MG63 (cell line): ENCODE measurements around the gene PROM1. TPM values are rescaled to one million over a fixed set of nuclear protein-coding genes. Genes with fewer than 3 reads are reported as not detected.

Source experiments
- DNase-seq: peaks from one replicate; pipeline ENCODE4 v3.0.0-alpha.2; 2020
- H3K27me3 ChIP-seq: fragments of 250-450 bp; sonication (Bioruptor Pico); 2 replicates; pipeline ENCODE4 v1.5.1; 2020; ENCODE audit warnings: mild to moderate bottlenecking, moderate library complexity
- H3K36me3 ChIP-seq: fragments of 250-450 bp; sonication (Bioruptor Pico); 2 replicates; pipeline ENCODE4 v1.5.1; 2020; ENCODE audit warnings: mild to moderate bottlenecking, moderate library complexity
- H3K4me3 ChIP-seq: fragments of 250-450 bp; sonication (Bioruptor Pico); 2 replicates; pipeline ENCODE4 v1.5.1; 2020; ENCODE audit warnings: mild to moderate bottlenecking, moderate library complexity
- H3K9me3 ChIP-seq: fragments of 250-450 bp; sonication (Bioruptor Pico); 2 replicates; pipeline ENCODE4 v1.5.1; 2020; ENCODE audit warnings: mild to moderate bottlenecking, moderate library complexity
- total RNA-seq: library from RNA; depleted of rRNA; stranded (reverse); fragments of >200 nt; shearing (Covaris generic); gene quantifications from 2 replicates; pipeline ENCODE4 v1.2.3, GENCODE V29; 2014; ENCODE audit warnings: low replicate concordance; rRNA removed

PROM1 gene, protein sequence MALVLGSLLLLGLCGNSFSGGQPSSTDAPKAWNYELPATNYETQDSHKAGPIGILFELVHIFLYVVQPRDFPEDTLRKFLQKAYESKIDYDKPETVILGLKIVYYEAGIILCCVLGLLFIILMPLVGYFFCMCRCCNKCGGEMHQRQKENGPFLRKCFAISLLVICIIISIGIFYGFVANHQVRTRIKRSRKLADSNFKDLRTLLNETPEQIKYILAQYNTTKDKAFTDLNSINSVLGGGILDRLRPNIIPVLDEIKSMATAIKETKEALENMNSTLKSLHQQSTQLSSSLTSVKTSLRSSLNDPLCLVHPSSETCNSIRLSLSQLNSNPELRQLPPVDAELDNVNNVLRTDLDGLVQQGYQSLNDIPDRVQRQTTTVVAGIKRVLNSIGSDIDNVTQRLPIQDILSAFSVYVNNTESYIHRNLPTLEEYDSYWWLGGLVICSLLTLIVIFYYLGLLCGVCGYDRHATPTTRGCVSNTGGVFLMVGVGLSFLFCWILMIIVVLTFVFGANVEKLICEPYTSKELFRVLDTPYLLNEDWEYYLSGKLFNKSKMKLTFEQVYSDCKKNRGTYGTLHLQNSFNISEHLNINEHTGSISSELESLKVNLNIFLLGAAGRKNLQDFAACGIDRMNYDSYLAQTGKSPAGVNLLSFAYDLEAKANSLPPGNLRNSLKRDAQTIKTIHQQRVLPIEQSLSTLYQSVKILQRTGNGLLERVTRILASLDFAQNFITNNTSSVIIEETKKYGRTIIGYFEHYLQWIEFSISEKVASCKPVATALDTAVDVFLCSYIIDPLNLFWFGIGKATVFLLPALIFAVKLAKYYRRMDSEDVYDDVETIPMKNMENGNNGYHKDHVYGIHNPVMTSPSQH
- not detected in 2 replicates for total RNA-seq

DNA sequence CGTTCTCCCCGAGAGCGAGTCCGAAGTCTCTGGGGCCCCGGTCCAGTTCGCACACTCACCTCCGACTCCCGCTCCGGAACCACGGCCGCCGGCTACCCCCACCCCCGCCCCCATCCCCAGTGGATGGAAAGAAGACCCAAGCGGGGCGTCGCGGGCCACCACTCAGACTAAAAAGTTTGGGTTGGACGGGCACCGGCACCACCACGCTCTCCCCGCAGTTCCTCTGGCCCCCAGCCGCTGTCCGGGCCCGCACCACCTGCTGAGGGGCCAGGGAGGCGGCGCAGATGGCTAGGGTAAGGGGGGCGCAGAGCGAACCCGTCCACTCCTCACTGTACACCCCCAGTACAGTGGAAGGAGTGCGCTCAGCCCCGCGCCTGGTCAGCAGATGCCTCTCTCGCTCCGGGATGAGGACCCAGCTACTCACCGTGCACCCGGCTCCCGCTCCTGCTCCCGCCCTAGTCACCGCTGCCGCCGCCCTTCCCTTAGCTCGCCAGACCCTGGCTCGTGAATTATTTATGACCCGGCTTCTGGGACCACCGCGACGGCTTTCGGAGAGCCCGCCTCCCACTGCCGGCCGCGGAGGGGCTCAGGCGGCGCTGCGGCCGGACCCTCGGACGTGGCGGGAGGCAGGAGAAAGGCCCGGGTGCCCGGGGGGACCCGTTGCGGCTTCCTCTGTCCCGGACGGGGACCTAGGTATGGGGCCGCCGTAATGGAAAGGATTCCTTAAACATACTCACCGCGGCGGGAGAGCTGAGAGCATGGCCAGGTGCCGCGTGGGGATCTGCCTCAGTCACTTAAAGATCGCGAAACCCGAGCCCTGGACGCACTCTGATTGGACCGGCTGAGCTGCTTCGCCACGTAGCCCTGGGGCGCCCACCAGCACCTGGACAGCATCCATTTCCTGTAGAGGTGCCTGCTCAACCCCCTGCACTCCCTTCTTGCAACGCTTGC lies at the start of gene PROM1:
Gene PROM1, minus strand, starts transcription at position 783 of the 951 bp plus-strand sequence. CDS start 8,117 bp downstream, outside the sequence.
- H3K4me3 ChIP-seq: peak within 1 kb of the TSS; percentile 25
- peaks cover 42% of the 10 kb centered on the region for H3K27me3 ChIP-seq
- no peaks in the 10 kb centered on the region for H3K9me3 ChIP-seq
- H3K36me3 ChIP-seq: no peaks in the 10 kb centered on the region
- DNase-seq: peak; percentile 3

DNA sequence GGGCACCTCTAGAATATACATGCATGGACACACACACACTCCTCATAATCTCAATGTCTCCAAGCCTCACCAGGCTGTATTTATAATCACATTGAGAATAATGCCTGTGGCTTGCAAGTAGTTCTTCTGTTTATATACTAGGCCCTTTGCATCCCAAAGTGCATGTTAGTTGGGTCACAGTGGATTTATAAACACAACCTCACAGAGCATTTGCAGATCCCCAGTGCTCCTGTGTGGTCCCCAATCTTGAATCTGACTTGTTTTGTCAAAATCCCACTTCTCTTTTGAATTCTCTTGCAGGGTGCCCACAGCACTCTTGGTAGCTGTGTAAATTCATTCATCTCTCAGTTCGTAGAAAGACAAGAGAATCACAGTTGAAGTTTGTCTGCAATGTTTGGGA lies 49.6 kb upstream of the PROM1 start:
- no peak overlapping the region for H3K4me3 ChIP-seq
- H3K9me3 ChIP-seq: no peaks in the 10 kb centered on the region
- DNase-seq: no peak
- no peaks in the 10 kb centered on the region for H3K36me3 ChIP-seq
- H3K27me3 ChIP-seq: no peaks in the 10 kb centered on the region

DNA sequence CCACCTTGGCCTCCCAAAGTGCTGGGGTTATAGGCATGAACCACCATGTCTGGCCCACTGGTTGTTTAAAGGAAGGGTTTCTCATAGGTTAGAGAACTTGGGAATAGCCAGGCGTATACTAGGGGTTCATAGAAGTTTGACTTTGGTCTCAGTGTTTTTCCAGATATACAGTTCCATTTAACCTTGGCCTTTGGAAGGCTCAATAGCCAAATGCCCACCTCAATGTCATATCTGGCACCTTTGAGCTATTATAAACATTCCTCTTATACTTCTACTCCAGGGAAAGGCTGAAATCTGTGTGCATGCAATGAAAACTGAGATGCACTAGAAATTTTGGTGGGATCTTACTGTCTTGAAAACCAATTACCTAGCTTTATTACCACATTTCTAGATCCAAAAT lies 47.5 kb upstream of the PROM1 start:
- no peak overlapping the region for H3K4me3 ChIP-seq
- H3K9me3 ChIP-seq: no peaks in the 10 kb centered on the region
- no peak for DNase-seq
- H3K36me3 ChIP-seq: no peaks in the 10 kb centered on the region
- H3K27me3 ChIP-seq: no peaks in the 10 kb centered on the region

DNA sequence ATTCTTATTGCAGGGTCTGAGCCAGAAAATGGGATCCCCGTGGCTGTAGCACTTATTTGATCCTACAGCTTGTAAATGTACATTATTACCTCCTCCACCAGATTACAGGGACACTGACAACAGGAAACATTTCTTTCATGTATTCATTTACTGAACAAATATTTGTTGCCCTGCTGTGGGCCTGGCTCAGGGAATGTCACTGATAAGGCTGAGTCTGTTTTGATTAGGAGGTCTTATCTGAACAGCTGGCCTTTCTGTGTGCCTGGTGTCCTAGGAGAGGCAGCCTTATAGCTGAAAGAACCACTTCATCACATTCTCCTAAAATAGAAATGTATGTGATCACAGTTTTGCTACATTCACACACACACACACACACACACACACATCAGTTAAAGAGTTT lies 45.5 kb upstream of the PROM1 start:
- H3K36me3 ChIP-seq: no peaks in the 10 kb centered on the region
- no peak for DNase-seq
- no peaks in the 10 kb centered on the region for H3K9me3 ChIP-seq
- no peak overlapping the region for H3K4me3 ChIP-seq
- no peaks in the 10 kb centered on the region for H3K27me3 ChIP-seq

DNA sequence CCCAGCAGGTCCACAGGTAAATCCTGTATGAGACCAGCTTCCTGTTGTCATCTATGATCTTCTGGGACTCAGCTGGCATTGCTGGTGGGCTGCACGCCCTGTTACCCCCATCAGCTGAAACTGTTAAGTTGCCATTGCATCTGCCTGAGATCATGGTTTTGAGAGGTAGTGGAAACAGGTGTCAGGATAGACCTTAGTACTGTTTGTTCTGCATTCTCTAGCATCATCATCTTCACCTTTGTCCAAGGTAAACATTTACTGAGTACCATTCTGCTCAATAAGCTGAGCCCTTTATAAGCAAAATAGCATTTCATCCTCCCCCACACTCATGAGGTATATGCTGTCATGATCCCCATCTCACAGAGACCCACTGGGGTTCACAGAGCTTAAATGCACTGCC lies 42.9 kb upstream of the PROM1 start:
- no peak for DNase-seq
- Histone ChIP-seq H3K4me3 (no peak overlapping the region), H3K9me3 (no peaks in the 10 kb centered on the region), H3K36me3 (no peaks in the 10 kb centered on the region), H3K27me3 (no peaks in the 10 kb centered on the region)

DNA sequence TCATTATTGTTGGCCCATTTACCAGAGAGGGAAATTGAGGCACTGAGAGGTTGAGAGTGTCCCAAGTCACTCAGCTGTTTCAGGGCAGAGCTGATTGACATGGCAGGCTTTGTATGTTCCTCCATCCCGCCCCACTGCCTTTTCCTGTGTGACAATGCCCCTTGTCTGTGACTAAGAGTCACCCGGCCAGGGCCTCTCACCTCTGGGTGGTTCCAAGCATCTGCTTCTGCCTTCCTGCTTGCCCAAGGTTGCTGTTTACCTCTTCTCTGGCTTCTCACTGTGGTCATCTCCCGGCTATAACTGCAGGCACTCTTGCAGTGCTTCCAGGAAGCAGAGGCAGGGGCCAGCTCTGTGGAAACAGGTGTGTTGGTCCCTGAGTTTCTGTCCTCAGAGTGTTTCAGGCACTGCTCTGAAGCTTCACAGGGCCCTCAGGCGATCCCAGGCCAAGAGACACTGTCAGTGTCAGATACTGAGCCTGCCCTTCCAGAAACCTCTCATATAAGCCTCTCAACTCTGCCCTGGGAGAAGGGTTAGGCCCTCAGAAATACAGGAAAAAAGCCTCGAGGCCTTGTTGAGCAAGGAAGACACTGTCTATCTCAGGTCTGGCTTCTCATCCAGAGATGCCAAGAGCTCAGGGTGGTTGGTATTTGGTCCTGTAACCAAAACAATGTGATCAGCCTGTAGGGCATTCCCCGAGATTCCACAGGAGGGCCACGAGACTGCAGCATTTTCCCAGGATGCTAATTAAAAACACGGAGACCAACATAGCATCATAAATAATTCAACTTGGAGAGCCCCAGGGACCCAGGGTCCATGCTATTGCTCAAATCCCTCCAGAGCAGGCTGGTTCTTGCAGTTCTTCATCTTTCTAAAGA lies 42.0 kb upstream of the PROM1 start:
- Histone ChIP-seq H3K36me3 (no peaks in the 10 kb centered on the region), H3K9me3 (no peaks in the 10 kb centered on the region), H3K27me3 (no peaks in the 10 kb centered on the region), H3K4me3 (no peak overlapping the region)
- DNase-seq: no peak

DNA sequence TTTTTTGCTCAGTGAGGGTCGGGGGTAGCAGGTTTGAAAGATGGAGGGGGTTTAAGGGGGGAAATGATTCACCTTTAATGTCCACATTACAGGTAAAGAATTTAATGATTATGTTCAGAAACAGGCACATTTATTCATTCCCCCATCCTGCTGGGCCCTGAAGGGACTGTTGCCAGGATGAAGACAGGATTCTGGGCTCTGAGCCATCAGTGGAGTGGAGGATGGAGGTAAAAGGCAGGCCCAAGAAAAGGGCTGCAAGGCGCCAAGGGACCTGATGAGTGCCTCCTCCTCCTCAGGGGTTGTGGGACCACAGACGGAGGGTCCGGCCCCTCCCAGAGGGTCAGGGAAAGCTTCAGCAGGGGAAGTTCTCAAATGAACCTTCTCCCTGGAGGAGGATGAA lies 40.4 kb upstream of the PROM1 start:
- no peak overlapping the region for H3K4me3 ChIP-seq
- peak; percentile 2 for DNase-seq
- H3K36me3 ChIP-seq: no peaks in the 10 kb centered on the region
- H3K27me3 ChIP-seq: no peaks in the 10 kb centered on the region
- H3K9me3 ChIP-seq: no peaks in the 10 kb centered on the region

DNA sequence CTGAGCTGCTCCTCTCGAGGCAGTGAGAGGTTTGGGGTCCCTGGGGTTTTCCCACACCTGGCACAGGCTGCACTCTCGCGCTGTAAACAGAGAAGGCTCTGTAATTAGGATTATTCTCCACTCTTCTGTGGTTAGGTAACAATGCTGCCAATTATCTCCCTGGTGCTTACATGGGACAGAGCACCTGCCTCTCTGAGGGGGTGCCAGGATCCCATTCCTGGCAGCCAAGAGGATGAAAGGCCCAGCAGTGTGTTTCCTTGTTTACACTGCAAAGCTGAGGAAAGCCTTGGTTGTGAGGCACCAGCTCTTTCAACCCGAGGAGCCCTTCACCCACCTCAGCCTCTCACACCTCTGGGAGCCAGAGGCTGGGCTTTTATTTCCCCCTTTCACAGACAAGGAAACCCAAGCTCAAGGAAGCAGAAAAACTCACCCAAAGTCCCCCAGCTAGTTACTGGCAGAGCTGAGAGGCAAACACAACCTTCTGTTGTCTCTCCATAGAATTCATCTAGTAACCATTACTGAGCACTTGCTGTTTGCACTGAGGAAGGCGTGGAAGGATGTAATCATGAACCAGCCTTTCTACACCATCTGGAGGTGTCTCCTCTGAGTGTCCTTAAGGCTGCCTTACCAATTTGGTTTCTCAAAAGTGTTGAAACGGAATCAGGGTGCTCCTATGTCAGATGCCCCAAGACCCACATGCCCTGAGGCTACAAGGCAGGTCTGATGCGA lies 39.7 kb upstream of the PROM1 start:
- no peak for DNase-seq
- H3K9me3 ChIP-seq: no peaks in the 10 kb centered on the region
- no peaks in the 10 kb centered on the region for H3K27me3 ChIP-seq

DNA sequence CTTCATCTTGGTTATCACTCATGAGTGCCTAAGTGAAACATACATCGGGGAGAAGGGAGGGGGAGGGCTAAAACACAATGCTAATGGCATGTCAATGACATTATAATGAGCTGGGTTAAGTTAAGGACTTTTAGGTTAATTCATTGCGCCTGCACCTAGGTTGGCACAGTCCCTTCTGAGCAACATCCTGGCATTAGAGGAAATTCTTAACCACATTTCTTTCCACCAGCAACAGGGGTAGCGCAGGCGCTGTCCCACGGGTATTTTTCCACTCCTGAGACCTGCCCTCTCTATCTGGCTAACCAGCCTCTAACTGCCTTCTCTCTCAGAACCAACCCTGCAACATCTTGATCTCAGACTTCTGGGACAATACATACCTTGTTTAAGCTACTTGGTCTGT lies 39.0 kb upstream of the PROM1 start:
- Histone ChIP-seq H3K4me3 (no peak overlapping the region), H3K27me3 (no peaks in the 10 kb centered on the region), H3K36me3 (no peaks in the 10 kb centered on the region), H3K9me3 (no peaks in the 10 kb centered on the region)
- DNase-seq: no peak

More for the DNA sequence above, 39.7 kb upstream of the PROM1 start:
- H3K36me3 ChIP-seq: no peaks in the 10 kb centered on the region
- H3K4me3 ChIP-seq: no peak overlapping the region

DNA sequence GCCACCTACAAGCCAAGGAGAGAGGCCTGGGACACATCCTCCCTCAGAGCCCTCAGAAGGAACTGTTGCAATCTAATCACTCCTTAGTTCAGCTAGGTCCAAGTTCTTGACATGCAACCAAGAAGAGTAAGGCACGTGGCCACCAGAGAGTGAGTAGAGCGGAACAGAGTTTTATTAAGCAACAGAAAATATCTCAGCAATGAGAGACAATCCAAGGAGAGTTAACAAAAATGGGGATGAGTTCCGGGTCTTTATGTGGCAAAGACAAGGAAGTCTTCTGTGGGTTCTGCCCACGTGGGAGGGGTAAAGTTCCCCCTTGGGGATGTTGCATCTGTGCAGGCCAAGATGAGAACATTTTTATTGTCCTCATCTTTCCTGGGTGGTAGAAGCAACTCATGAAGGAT lies 38.5 kb upstream of the PROM1 start:
- H3K27me3 ChIP-seq: no peaks in the 10 kb centered on the region
- no peaks in the 10 kb centered on the region for H3K9me3 ChIP-seq
- no peak for DNase-seq
- no peaks in the 10 kb centered on the region for H3K36me3 ChIP-seq
- H3K4me3 ChIP-seq: no peak overlapping the region

DNA sequence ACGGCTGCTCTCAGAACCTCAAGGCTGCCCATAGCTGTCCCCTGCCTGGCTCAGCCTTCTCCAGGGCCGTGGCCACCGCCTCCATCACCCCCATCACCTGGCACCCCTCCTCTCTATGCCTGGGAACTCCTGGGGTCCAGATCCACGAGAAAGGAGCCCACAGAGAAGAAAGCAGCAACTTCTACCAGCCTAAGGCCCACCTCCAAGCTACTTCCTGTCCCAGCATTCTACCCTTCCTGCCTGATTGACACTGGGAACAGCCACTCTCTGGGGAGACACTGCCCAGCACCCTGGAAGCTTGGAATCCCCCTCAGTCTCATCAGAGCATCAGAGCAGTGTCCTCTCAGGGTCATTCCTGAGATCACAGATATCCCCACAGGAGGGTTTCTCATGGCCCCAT lies 36.9 kb upstream of the PROM1 start:
- Histone ChIP-seq H3K4me3 (no peak overlapping the region), H3K36me3 (no peaks in the 10 kb centered on the region), H3K9me3 (no peaks in the 10 kb centered on the region), H3K27me3 (no peaks in the 10 kb centered on the region)
- peak; percentile 24 for DNase-seq

DNA sequence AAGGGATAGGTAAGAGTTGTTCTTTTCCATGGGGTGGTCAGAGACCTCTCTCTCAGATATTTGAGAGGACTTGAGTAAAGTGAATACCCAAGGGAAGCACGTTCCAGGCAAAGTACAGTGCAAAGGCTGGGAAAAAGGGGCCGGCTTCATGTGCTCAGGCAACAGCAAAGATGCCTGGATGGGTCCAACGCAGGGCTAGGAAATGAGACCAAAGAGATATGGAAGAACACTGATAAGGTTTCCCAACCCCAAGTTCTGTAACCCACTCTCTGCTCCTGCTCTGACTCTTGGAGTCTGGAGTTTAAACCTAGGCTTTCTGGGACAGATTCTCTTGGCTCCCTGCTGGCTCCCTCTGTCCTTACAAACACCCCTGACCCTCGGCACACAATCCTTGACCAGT lies 36.2 kb upstream of the PROM1 start:
- DNase-seq: no peak
- Histone ChIP-seq H3K36me3 (no peaks in the 10 kb centered on the region), H3K9me3 (no peaks in the 10 kb centered on the region), H3K4me3 (no peak overlapping the region), H3K27me3 (no peaks in the 10 kb centered on the region)

DNA sequence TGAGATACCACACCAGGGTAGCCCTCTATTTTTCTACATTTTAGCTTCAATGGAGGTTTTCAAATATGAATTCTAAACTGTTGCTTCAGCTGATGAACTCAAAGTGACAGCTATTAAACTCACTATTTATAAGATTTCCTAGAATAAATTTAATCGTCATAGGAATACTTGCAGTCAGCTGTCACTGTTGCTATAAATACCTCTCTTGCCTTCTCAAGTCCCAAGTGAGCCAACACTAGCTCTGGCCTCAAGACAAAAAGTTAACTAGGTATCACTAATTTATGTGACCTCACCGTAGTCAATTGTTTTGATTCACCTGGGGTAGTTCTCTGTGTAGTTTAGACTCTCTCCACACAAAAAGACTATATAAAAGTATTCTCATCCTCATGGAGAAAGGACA lies 34.3 kb upstream of the PROM1 start:
- Histone ChIP-seq H3K36me3 (no peaks in the 10 kb centered on the region), H3K27me3 (no peaks in the 10 kb centered on the region), H3K4me3 (no peak overlapping the region), H3K9me3 (no peaks in the 10 kb centered on the region)
- DNase-seq: no peak

DNA sequence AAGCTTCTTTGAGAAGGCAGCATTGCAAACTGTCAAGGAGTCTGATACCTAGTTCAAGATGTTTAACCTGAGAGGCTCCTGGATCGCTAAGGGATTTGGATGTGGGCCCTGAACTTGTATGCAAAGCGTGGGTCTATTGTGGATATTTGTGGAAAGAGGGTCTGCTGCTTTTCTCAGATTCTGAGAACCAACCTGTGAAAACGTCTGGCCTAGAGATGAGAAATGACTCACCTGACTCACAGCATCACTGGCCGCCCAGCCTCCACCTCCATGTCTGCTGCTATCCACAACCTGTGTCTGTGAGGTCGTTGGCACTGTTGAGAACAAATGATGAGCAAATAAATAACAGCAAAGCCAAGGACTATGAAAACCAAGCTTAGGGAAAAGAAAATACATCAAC lies 33.3 kb upstream of the PROM1 start:
- H3K4me3 ChIP-seq: no peak overlapping the region
- no peak for DNase-seq
- no peaks in the 10 kb centered on the region for H3K27me3 ChIP-seq
- H3K36me3 ChIP-seq: no peaks in the 10 kb centered on the region
- H3K9me3 ChIP-seq: no peaks in the 10 kb centered on the region

DNA sequence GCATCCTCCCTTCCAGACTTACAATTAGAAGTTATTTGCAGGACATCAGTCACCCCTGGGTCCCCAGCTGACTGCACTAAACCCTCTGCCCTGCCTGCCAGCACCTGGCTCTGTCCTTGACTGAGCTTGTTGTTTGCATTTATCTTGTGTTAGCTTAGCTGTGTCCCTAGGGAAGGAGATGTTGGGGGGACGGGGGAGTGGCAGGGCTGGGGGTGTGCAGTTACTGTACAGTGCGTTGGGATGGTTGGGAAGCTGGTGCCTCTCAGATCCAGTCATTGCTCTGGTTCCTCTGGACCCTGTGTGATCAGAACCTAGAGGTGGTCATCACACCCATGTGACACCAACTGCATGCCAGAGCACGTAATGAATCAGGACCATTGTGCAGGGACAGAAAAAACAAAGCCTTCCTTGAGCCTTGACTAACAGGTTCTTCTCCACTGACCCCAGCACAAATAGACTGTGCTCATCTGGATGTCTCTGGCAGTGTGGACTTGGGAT lies 32.7 kb upstream of the PROM1 start:
- no peaks in the 10 kb centered on the region for H3K9me3 ChIP-seq
- no peaks in the 10 kb centered on the region for H3K27me3 ChIP-seq
- no peak for DNase-seq
- no peak overlapping the region for H3K4me3 ChIP-seq
- no peaks in the 10 kb centered on the region for H3K36me3 ChIP-seq
